Astrocyte (in vitro differentiated cells and primary cell): ENCODE results near the gene PDZK1.

ENCODE experiments used
- EZH2 ChIP-seq: IDR thresholded peaks from 2 replicates; pipeline ENCODE4 v1.6.1; 2012; ENCODE audit warnings: mild to moderate bottlenecking, low read length, inconsistent platforms; ENCODE audit not compliant: insufficient read depth
- TF ChIP-seq, protein P1 (sequence below): IDR thresholded peaks from 2 replicates; pipeline ENCODE4 v1.5.1; 2011; ENCODE audit warnings: low read depth, mild to moderate bottlenecking, inconsistent platforms, low read length, moderate library complexity; ENCODE audit not compliant: insufficient read depth

DNA sequence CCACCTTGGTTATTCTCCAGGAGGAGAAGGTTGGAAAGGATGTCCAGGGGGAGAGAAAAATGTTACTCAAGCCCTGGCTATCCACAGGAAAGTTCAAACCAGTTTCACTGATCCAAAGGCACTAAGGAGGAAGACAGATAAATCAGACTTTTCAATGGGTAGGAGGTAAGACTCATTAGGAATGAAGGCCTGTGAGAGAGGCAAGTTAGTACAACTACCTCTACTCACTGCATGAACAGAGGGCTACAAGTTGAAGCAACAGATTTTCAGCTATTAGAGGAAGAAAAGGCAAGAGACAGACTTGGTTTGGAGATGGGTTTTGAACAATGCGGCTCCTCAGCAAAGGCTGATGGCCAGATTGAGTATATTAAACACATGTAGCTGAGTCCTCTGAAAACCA is 29.0 kb upstream of the PDZK1 start:
- TF ChIP-seq, protein P1, sequence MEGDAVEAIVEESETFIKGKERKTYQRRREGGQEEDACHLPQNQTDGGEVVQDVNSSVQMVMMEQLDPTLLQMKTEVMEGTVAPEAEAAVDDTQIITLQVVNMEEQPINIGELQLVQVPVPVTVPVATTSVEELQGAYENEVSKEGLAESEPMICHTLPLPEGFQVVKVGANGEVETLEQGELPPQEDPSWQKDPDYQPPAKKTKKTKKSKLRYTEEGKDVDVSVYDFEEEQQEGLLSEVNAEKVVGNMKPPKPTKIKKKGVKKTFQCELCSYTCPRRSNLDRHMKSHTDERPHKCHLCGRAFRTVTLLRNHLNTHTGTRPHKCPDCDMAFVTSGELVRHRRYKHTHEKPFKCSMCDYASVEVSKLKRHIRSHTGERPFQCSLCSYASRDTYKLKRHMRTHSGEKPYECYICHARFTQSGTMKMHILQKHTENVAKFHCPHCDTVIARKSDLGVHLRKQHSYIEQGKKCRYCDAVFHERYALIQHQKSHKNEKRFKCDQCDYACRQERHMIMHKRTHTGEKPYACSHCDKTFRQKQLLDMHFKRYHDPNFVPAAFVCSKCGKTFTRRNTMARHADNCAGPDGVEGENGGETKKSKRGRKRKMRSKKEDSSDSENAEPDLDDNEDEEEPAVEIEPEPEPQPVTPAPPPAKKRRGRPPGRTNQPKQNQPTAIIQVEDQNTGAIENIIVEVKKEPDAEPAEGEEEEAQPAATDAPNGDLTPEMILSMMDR: no peak
- TF ChIP-seq EZH2: no peak
